Measurements from ENCODE around the gene SEC16A. TPM values are rescaled to one million over a fixed set of nuclear protein-coding genes. Genes with fewer than 3 reads are reported as not detected.

SEC16A gene
- total and polyA plus RNA-seq, 11 donors: 20.9 to 53.3 (median 29.9) TPM

DNA sequence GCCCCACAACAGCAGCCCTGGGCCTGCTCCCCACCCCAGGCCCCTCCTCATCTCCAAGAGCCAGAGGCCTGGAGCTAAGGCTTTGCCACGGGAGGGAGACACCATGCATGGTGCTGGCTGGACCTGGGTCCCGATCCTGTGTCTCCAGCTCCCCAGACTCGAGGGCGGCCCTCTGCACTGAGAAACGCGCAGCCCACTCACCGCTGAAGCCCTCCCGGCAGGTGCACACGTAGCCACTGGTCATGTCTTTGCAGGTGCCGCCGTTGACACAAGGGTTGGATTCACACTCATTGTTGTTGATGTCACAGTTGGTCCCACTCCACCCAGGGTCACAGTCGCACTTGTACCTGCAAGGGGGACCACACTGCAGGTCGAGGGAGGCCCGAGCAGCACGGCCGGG lies 30.4 kb upstream of the SEC16A start:
- Histone ChIP-seq H3K4me1 (peaks cover 6 to 43% (median 30%) of the 10 kb centered on the region in 12 donors), H3K9me3 (no peaks in the 10 kb centered on the region), H3K27ac (peak overlapping the region in 10 of 12 donors; percentile 66 to 99 (median 94)), H3K4me3 (no peak overlapping the region), H3K27me3 (no peaks in the 10 kb centered on the region), H3K36me3 (peaks cover 0 to 98% (median 87%) of the 10 kb centered on the region in 9 donors)
- WGBS, 4 donors: 95 to 97% (median 96%) methylated on average over 12 to 16 of the region's 16 CpGs
- no peak for ATAC-seq
- intact Hi-C loops (cut with DNase I): no loop called here
- no peak for DNase-seq
- no peak for TF ChIP-seq POLR2A (IDR thresholded peaks at IDR 0.05)
- TF ChIP-seq, protein P1, sequence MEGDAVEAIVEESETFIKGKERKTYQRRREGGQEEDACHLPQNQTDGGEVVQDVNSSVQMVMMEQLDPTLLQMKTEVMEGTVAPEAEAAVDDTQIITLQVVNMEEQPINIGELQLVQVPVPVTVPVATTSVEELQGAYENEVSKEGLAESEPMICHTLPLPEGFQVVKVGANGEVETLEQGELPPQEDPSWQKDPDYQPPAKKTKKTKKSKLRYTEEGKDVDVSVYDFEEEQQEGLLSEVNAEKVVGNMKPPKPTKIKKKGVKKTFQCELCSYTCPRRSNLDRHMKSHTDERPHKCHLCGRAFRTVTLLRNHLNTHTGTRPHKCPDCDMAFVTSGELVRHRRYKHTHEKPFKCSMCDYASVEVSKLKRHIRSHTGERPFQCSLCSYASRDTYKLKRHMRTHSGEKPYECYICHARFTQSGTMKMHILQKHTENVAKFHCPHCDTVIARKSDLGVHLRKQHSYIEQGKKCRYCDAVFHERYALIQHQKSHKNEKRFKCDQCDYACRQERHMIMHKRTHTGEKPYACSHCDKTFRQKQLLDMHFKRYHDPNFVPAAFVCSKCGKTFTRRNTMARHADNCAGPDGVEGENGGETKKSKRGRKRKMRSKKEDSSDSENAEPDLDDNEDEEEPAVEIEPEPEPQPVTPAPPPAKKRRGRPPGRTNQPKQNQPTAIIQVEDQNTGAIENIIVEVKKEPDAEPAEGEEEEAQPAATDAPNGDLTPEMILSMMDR (IDR thresholded peaks at IDR 0.05): no peak

DNA sequence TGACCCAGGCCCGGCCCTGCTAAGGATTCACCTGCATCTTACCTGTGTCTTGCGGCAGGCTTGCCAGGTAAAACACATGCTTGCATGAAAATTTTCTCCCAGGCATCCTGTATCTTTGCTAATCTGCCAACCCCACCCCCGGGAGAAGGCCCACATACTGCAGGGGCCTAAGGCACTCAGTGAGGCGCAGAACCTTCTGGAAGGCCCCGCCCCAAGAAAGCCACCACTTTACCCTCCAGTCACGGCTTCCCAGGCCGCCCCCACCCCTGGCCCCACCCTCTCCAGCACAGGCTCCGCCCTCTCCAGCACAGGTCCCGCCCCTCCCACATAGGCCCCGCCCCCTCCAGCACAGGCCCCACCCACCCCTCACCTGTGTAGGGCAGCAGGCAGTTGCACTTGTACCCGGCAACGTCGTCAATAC lies 29.8 kb upstream of the SEC16A start:
- Histone ChIP-seq H3K27me3 (no peaks in the 10 kb centered on the region), H3K27ac (peak overlapping the region; percentile 66 to 99 (median 94)), H3K9me3 (no peaks in the 10 kb centered on the region), H3K36me3 (peaks cover 0 to 98% (median 87%) of the 10 kb centered on the region in 9 donors), H3K4me3 (peak overlapping the region in 9 of 12 donors; percentile 8 to 42 (median 28)), H3K4me1 (peaks cover 6 to 43% (median 30%) of the 10 kb centered on the region in 12 donors)
- WGBS, 4 donors: 61 to 78% (median 77%) methylated on average over 9 to 13 of the region's 13 CpGs
- DNase-seq (no peak), ATAC-seq (peak in 3 of 4 donors; percentile 11 to 36 (median 21))
- TF ChIP-seq, protein P1 (IDR thresholded peaks at IDR 0.05): no peak
- TF ChIP-seq POLR2A (IDR thresholded peaks at IDR 0.05): no peak
- intact Hi-C loops (cut with DNase I): loop anchor here in 1 of 10 donors (1.0 kb wide), 1 partner anchor 15 kb away; no protein-coding TSS in a partner anchor

DNA sequence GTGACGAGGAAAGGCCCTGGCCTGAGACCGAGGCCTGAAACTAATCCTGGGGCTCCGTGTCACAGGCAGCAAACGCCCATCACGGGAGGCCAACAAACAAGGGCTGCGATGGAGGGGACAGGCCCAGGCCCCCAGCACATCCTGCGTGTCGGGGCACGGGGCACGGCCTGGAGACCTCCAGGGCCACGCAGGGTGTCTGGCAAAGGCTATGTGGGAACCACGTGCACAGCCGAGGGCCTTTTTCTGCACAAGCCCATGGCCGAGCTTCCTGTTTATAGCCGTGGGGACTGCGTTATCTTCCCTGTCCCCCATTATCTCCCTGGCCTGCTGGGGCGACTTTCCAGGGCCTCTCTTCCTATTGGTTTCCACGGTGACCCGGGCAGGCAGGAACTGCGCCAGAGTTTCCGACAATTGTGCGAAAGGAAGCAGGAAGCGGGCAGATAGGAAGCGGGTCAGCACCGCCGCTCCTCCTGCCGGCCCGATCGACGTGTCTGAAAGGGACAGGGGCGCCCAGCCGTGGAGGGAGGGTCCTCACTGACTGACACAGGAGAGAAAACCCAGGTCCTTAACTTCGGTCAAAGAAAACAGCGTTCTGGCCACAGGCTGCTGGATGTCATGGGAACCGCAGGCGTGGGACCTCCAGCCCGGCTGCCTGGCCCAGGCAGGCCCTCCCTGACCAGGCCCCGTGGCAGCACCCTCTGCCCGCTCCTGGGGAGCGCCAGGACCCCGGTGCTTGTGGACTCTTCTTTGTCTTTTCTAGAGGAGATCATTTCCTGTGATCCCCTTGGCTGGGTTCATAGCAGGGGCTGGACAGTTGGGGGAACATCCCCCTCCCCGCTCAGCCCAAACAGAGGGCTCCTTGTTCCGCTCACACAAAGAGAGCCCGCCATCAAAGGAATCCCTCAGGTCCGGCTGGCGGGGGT lies 29.1 kb upstream of the SEC16A start:
- Histone ChIP-seq H3K36me3 (peaks cover 3 to 98% (median 87%) of the 10 kb centered on the region in 9 donors), H3K4me1 (peaks cover 6 to 43% (median 30%) of the 10 kb centered on the region in 12 donors), H3K9me3 (no peaks in the 10 kb centered on the region), H3K27me3 (no peaks in the 10 kb centered on the region), H3K4me3 (peak overlapping the region in 9 of 12 donors; percentile 8 to 42 (median 28)), H3K27ac (peak overlapping the region; percentile 66 to 99 (median 94))
- TF ChIP-seq, protein P1 (IDR thresholded peaks at IDR 0.05): peak in 1 of 12 donors; percentile 8
- TF ChIP-seq POLR2A (IDR thresholded peaks at IDR 0.05): no peak
- intact Hi-C loops (cut with DNase I): loop anchor here in 1 of 10 donors (1.0 to 2.0 kb wide), 2 partner anchors 15 to 33 kb away; no protein-coding TSS in a partner anchor
- DNase-seq (peak; percentile 89 to 93 (median 90)), ATAC-seq (peak; percentile 67 to 87 (median 73))
- 44 to 56% (median 52%) methylated on average over 41 to 46 of the region's 46 CpGs for WGBS, 4 donors

DNA sequence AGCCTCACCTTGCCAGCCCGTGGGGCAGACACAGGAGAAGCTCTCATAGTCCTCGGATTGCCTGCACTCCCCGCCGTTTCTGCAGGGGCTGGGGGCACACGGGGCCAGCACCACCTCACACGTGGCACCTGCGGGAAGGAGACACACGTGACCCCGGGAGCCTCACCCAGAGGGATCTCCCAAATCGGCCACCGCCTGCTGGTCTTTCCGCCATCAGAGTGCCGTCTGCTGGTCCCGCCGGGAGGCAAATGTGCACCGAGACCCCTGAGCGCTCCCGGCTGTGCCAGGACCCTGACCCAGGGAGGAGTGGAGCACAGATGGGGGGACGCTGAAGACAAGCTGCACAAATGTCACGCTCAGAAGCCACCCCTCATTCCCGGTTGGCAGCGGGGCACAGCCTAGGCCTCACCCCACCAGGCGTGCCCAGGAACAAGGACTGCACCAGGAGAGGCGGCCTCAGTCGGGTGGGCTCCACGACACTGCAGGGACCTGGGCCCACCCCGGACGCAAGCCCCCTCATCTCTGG lies 28.4 kb upstream of the SEC16A start:
- H3K4me3 ChIP-seq: no peak overlapping the region
- no peak for TF ChIP-seq POLR2A (IDR thresholded peaks at IDR 0.05)
- TF ChIP-seq, protein P1 (IDR thresholded peaks at IDR 0.05): no peak
- intact Hi-C loops (cut with DNase I): loop anchor here in 1 of 10 donors (2.0 kb wide), 1 partner anchor 34 kb away; no protein-coding TSS in a partner anchor
- peak overlapping the region; percentile 66 to 99 (median 94) for H3K27ac ChIP-seq
- H3K36me3 ChIP-seq: peaks cover 3 to 98% (median 87%) of the 10 kb centered on the region in 9 donors
- H3K9me3 ChIP-seq: no peaks in the 10 kb centered on the region
- 66 to 80% (median 71%) methylated on average over 17 to 28 of the region's 28 CpGs for WGBS, 4 donors
- DNase-seq (no peak), ATAC-seq (no peak)
- no peaks in the 10 kb centered on the region for H3K27me3 ChIP-seq
- H3K4me1 ChIP-seq: peaks cover 6 to 43% (median 30%) of the 10 kb centered on the region in 12 donors
